Loucy (cell line): ENCODE results near the gene RPS6KA4.

Experiments used
- H2AFZ ChIP-seq: fragments of 200-600 bp; sonication (generic); 2 replicates; pipeline ENCODE4 v1.6.0; 2016; ENCODE audit warnings: antibody characterized with exemption, mild to moderate bottlenecking, low read length, moderate library complexity
- H3F3A ChIP-seq: fragments of 200-600 bp; 2 replicates; pipeline ENCODE4 v1.6.0; 2016; ENCODE audit warnings: antibody characterized with exemption, low read depth, mild to moderate bottlenecking
- H3K27me3 ChIP-seq: fragments of 200-600 bp; sonication (generic); 2 replicates; pipeline ENCODE4 v1.6.1; 2014; ENCODE audit warnings: low read length, mild to moderate bottlenecking; ENCODE audit not compliant: insufficient read depth, poor library complexity, severe bottlenecking
- H3K36me3 ChIP-seq: fragments of 200-600 bp; sonication (generic); 2 replicates; pipeline ENCODE4 v1.6.1; 2016; ENCODE audit warnings: low read length; ENCODE audit not compliant: insufficient read depth
- H3K4me1 ChIP-seq: fragments of 200-600 bp; sonication (generic); 2 replicates; pipeline ENCODE4 v1.5.1; 2014; ENCODE audit warnings: low read length, mild to moderate bottlenecking; ENCODE audit not compliant: insufficient read depth, poor library complexity, severe bottlenecking
- H3K4me2 ChIP-seq: fragments of 200-600 bp; sonication (generic); 2 replicates; pipeline ENCODE4 v1.6.0; 2014; ENCODE audit warnings: antibody characterized with exemption, low read length, low read depth, mild to moderate bottlenecking; ENCODE audit not compliant: poor library complexity, severe bottlenecking
- H3K4me3 ChIP-seq: fragments of 200-600 bp; sonication (generic); 2 replicates; pipeline ENCODE4 v1.5.1; 2014; ENCODE audit warnings: low read length, mild to moderate bottlenecking, mixed read lengths; ENCODE audit not compliant: poor library complexity, severe bottlenecking
- H3K79me2 ChIP-seq: fragments of 200-600 bp; sonication (generic); 2 replicates; pipeline ENCODE4 v1.6.1; 2014; ENCODE audit warnings: low read length; ENCODE audit not compliant: insufficient read depth
- H3K9ac ChIP-seq: fragments of 200-600 bp; sonication (generic); 2 replicates; pipeline ENCODE4 v1.6.0; 2014; ENCODE audit warnings: mild to moderate bottlenecking, low read depth, low read length, moderate library complexity; ENCODE audit not compliant: poor library complexity, severe bottlenecking
- H3K9me2 ChIP-seq: fragments of 200-600 bp; sonication (generic); replicated peaks from 2 replicates; pipeline ENCODE4 v1.6.1; 2016; ENCODE audit warnings: low read depth, low read length, mixed read lengths
- H3K9me3 ChIP-seq: fragments of 200-600 bp; sonication (generic); 2 replicates; pipeline ENCODE4 v1.6.1; 2014; ENCODE audit warnings: mild to moderate bottlenecking, antibody characterized with exemption, low read length, low read depth; ENCODE audit not compliant: insufficient read depth
- H4K20me1 ChIP-seq: fragments of 200-600 bp; sonication (generic); 2 replicates; pipeline ENCODE4 v1.6.0; 2014; ENCODE audit warnings: antibody characterized with exemption, low read length, mild to moderate bottlenecking; ENCODE audit not compliant: insufficient read depth, poor library complexity, severe bottlenecking
- EZH2phosphoT487 ChIP-seq: fragments of 200-600 bp; IDR thresholded peaks from 2 replicates; pipeline ENCODE4 v1.6.1; 2018; ENCODE audit warnings: antibody characterized with exemption, mild to moderate bottlenecking, moderate library complexity, borderline replicate concordance
- TF ChIP-seq, protein P1 (sequence below): fragments of 200-600 bp; sonication (generic); conservative IDR thresholded peaks from 2 replicates; pipeline ENCODE4 v1.5.1; 2014; ENCODE audit warnings: mild to moderate bottlenecking, antibody characterized with exemption, low read length

RPS6KA4 gene

DNA sequence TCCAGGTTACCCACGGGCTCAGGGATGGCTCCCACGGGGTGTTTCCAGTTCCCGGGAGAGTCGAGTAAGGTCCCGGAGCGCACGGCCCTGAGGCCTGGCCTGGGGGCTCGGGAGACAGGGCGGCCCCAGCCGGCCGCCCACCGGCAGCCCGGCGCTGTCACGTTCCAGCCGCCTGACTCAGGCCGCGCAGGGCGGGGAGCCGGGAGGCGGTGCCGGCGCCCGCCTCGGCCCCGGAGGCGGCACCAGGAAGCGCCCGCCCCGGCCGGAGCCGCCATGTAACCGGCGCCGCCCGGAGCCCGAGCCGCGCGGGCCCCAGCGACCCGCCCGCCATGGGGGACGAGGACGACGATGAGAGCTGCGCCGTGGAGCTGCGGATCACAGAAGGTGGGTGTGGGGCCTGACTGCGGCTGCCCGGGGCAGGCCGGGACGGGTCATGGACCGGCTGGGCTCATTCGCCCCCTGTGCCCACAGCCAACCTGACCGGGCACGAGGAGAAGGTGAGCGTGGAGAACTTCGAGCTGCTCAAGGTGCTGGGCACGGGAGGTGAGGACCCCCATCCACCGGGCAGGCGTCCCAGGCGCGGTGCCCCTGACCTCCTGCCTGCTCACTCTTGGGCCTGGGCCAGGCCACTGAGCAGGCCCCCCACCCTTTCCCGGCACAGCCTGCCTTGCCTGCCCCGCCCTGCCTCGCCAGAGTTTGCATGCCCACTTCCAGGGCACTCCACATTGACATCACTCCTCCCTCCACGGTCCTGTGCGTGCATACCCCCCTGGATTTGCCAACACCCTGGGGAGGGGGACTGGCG, at the start of gene RPS6KA4:
TSS of gene RPS6KA4 (plus strand) at position 256 of the 805 bp plus-strand sequence. CDS start at position 330, 74 bp downstream.
- peak within 1 kb of the TSS; percentile 96 for H3K4me2 ChIP-seq
- peak within 1 kb of the TSS; percentile 98 for H3K4me3 ChIP-seq
- peaks cover 6% of the 10 kb centered on the region; the same call in 1 of the 2 replicates for H3K36me3 ChIP-seq
- peaks cover 5% of the 10 kb centered on the region for H4K20me1 ChIP-seq
- H3K9ac ChIP-seq = peak within 1 kb of the TSS; percentile 88
- H3K27me3 ChIP-seq = no peaks in the 10 kb centered on the region
- H3K79me2 ChIP-seq = peaks cover 18% of the 10 kb centered on the region; the same call in 1 of the 2 replicates
- TF ChIP-seq, protein P1, sequence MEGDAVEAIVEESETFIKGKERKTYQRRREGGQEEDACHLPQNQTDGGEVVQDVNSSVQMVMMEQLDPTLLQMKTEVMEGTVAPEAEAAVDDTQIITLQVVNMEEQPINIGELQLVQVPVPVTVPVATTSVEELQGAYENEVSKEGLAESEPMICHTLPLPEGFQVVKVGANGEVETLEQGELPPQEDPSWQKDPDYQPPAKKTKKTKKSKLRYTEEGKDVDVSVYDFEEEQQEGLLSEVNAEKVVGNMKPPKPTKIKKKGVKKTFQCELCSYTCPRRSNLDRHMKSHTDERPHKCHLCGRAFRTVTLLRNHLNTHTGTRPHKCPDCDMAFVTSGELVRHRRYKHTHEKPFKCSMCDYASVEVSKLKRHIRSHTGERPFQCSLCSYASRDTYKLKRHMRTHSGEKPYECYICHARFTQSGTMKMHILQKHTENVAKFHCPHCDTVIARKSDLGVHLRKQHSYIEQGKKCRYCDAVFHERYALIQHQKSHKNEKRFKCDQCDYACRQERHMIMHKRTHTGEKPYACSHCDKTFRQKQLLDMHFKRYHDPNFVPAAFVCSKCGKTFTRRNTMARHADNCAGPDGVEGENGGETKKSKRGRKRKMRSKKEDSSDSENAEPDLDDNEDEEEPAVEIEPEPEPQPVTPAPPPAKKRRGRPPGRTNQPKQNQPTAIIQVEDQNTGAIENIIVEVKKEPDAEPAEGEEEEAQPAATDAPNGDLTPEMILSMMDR = no peak
- TF ChIP-seq EZH2phosphoT487 = no peak
- H2AFZ ChIP-seq = peak within 1 kb of the TSS; percentile 97
- no peaks in the 10 kb centered on the region for H3K9me3 ChIP-seq
- no peaks in the 10 kb centered on the region for H3K9me2 ChIP-seq
- peaks cover 29% of the 10 kb centered on the region for H3K4me1 ChIP-seq
- no peaks in the 10 kb centered on the region for H3F3A ChIP-seq

DNA sequence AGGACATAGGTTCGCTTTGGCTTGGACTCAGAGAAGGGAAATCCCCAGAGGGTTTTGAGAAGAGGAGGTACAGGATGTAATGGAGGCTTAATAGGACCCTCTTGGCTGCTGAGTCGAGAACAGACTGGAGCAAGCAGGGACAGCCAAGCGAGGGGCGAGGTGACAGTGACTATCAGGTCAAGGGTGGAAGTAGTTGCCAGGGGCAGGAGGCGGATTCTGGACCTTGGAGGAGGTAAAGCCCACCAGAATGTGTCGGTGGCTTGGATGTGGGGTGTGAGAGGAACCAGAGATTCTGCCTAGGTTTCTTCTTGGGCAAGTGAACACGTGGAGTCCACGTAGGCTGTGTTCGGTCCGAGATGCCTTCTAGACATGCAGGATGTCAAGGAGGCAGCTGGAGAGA, 46.0 kb upstream of the RPS6KA4 start:
- H3K36me3 ChIP-seq = peaks cover 7% of the 10 kb centered on the region; the same call in 1 of the 2 replicates
- peaks cover 7% of the 10 kb centered on the region; the same call in 1 of the 2 replicates for H3F3A ChIP-seq
- no peak overlapping the region for H3K4me2 ChIP-seq
- H3K9ac ChIP-seq = no peak overlapping the region
- TF ChIP-seq, protein P1 = no peak
- TF ChIP-seq EZH2phosphoT487 = no peak
- H3K4me3 ChIP-seq = no peak overlapping the region
- H3K27me3 ChIP-seq = no peaks in the 10 kb centered on the region
- no peaks in the 10 kb centered on the region for H3K9me3 ChIP-seq
- H3K9me2 ChIP-seq = no peaks in the 10 kb centered on the region
- peaks cover 12% of the 10 kb centered on the region for H4K20me1 ChIP-seq
- H2AFZ ChIP-seq = no peak overlapping the region
- peaks cover 38% of the 10 kb centered on the region for H3K79me2 ChIP-seq
- no peaks in the 10 kb centered on the region for H3K4me1 ChIP-seq

DNA sequence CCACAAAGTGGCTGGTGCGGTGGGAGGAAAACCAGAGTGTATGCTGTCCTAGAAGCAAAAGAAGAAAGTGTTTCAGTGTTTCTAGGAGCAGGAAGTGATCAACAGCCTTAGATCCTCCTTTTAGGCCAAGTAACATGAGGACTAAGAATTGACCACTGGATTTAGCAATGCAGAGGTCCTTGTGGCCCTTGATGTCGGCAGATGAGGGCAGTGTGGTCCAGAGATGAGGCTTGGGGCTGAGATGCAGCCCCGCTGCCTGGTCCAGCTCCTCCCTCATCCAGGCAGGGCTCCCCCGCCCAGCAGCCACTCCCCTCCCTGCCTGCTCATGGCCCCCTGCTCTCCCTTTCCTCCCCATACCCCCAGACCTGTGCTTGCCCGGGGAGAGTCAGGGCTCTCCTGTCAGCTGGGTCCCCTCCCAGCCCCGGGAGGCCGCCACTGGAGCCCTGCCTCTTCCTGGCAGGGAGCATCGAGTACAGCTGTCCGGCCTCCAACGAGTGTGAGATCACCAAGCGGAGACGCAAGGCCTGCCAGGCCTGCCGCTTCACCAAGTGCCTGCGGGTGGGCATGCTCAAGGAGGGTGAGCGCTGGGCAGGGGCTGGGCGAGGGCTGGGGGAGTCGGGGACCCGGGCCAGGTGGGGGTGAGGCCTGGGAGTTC, 45.3 kb upstream of the RPS6KA4 start:
- no peak overlapping the region for H3K9ac ChIP-seq
- H3K27me3 ChIP-seq = no peaks in the 10 kb centered on the region
- no peak overlapping the region for H3K4me2 ChIP-seq
- H3K36me3 ChIP-seq = peaks cover 7% of the 10 kb centered on the region; the same call in 1 of the 2 replicates
- H4K20me1 ChIP-seq = peaks cover 12% of the 10 kb centered on the region
- H3K4me1 ChIP-seq = peaks cover 3% of the 10 kb centered on the region
- H3K79me2 ChIP-seq = peaks cover 39% of the 10 kb centered on the region; the same call in 1 of the 2 replicates
- H3K9me3 ChIP-seq = no peaks in the 10 kb centered on the region
- no peaks in the 10 kb centered on the region for H3K9me2 ChIP-seq
- TF ChIP-seq EZH2phosphoT487 = no peak
- TF ChIP-seq, protein P1 = no peak
- peaks cover 7% of the 10 kb centered on the region; the same call in 1 of the 2 replicates for H3F3A ChIP-seq
- no peak overlapping the region for H2AFZ ChIP-seq
- H3K4me3 ChIP-seq = no peak overlapping the region
